Measurements from ENCODE around the gene NR1H3.
A peak's percentile ranks its signal among the peaks of the same experiment; 100 is the strongest.

Gene NR1H3

GRCh38 chr11:47285969-47286770 lies 28.4 kb downstream of the NR1H3 start:
- no peaks in the 10 kb centered on the region for H3K27me3 ChIP-seq (replicated peaks; ENCODE audit: control insufficient read depth, insufficient read depth, low read length)
- H3K9me3 ChIP-seq (ENCODE audit: control insufficient read depth, low read length): no peaks in the 10 kb centered on the region
- DNase-seq (ENCODE audit: low read depth): no peak
- H3K4me1 ChIP-seq (ENCODE audit: control insufficient read depth, insufficient read depth, low read length): no peaks in the 10 kb centered on the region
- H3K9ac ChIP-seq (ENCODE audit: low read length): no peak overlapping the region
- H3K36me3 ChIP-seq (ENCODE audit: control insufficient read depth, insufficient read depth, low read length, severe bottlenecking): peaks cover 95% of the 10 kb centered on the region
- H3K4me3 ChIP-seq (ENCODE audit: low read length): no peak overlapping the region

DNA sequence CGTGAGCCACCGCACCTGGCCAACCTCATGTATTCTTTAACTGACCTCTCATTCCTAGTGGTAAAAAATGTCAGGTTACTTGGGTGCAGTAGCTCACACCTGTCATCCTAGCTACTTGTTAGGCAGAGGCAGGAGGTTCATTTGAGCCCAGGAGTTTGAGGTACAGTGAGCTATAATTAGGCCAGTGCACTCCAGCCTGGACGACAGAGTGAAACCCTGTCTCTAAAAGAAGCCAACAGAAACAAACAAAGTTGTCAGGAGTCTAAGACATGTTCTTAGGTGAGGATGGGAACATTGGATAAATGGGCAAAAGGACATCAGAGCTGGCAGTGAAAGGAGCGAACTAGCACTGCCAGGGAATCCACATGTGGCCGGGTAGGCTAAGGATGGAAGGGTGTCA lies 30.3 kb downstream of the NR1H3 start:
- Histone ChIP-seq H3K36me3 (ENCODE audit: control insufficient read depth, insufficient read depth, low read length, severe bottlenecking) (peaks cover 96% of the 10 kb centered on the region), H3K4me3 (ENCODE audit: low read length) (no peak overlapping the region), H3K9ac (ENCODE audit: low read length) (no peak overlapping the region), H3K27me3 (replicated peaks; ENCODE audit: control insufficient read depth, insufficient read depth, low read length) (no peaks in the 10 kb centered on the region), H3K9me3 (ENCODE audit: control insufficient read depth, low read length) (no peaks in the 10 kb centered on the region), H3K4me1 (ENCODE audit: control insufficient read depth, insufficient read depth, low read length) (no peaks in the 10 kb centered on the region)
- DNase-seq (ENCODE audit: low read depth): no peak

DNA sequence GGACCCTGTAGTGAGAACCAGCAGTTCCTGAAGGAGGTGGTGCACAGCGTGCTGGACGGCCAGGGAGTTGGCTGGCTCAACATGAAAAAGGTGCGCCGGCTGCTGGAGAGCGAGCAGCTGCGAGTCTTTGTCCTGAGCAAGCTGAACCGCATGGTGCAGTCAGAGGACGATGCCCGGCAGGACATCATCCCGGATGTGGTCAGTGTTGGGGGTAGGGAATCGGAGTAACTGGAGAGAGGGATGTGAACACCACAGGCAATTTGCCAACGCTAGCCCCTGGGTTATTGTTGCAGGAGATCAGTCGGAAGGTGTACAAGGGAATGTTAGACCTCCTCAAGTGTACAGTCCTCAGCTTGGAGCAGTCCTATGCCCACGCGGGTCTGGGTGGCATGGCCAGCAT lies 32.1 kb downstream of the NR1H3 start:
- Histone ChIP-seq H3K36me3 (ENCODE audit: control insufficient read depth, insufficient read depth, low read length, severe bottlenecking) (peaks cover 92% of the 10 kb centered on the region), H3K4me1 (ENCODE audit: control insufficient read depth, insufficient read depth, low read length) (no peaks in the 10 kb centered on the region), H3K9ac (ENCODE audit: low read length) (no peak overlapping the region), H3K4me3 (ENCODE audit: low read length) (no peak overlapping the region), H3K9me3 (ENCODE audit: control insufficient read depth, low read length) (no peaks in the 10 kb centered on the region), H3K27me3 (replicated peaks; ENCODE audit: control insufficient read depth, insufficient read depth, low read length) (no peaks in the 10 kb centered on the region)
- no peak for DNase-seq (ENCODE audit: low read depth)

DNA sequence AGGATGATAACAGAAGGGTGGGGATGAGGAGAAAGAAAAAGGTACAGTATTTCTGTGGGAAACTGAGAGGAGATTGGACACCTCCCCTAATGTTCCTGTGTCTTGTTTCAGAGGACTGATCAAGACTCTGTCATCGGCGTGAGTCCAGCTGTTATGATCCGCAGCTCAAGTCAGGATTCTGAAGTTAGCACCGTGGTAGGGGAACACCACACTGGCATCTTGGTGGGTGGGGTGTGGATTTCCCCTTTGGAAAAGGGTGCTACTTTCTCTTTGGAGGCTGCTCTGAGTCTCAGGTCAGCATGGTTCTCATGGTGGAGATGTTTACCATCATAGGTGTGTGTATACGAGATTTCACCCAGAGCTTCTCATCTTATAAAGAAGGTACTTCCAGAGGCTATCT lies 37.6 kb downstream of the NR1H3 start:
- Histone ChIP-seq H3K4me1 (ENCODE audit: control insufficient read depth, insufficient read depth, low read length) (no peaks in the 10 kb centered on the region), H3K27me3 (replicated peaks; ENCODE audit: control insufficient read depth, insufficient read depth, low read length) (no peaks in the 10 kb centered on the region), H3K9me3 (ENCODE audit: control insufficient read depth, low read length) (peaks cover 4% of the 10 kb centered on the region), H3K36me3 (ENCODE audit: control insufficient read depth, insufficient read depth, low read length, severe bottlenecking) (peaks cover 87% of the 10 kb centered on the region), H3K4me3 (ENCODE audit: low read length) (no peak overlapping the region), H3K9ac (ENCODE audit: low read length) (no peak overlapping the region)
- DNase-seq (ENCODE audit: low read depth): no peak

DNA sequence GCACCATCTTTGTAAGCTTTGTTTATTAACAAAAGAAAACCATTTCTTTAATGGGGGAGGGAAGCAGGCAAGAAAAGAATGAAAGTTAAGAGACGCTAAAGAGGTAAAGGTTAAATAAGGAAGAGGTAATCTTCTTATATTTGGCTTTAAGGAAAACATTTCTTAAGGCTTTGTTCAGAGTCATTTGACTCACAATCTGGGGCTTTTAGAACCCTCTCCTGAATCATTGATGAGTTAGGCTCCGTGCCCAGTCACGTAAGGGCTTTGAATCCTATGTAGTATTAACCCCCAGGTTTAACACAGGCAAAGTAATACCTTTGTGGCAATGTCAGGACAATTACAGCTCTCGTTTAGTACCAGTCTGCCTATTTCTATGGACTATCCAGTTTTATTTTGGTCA lies 38.2 kb downstream of the NR1H3 start:
- Histone ChIP-seq H3K9me3 (ENCODE audit: control insufficient read depth, low read length) (peaks cover 4% of the 10 kb centered on the region), H3K4me1 (ENCODE audit: control insufficient read depth, insufficient read depth, low read length) (no peaks in the 10 kb centered on the region), H3K9ac (ENCODE audit: low read length) (no peak overlapping the region), H3K27me3 (replicated peaks; ENCODE audit: control insufficient read depth, insufficient read depth, low read length) (no peaks in the 10 kb centered on the region), H3K36me3 (ENCODE audit: control insufficient read depth, insufficient read depth, low read length, severe bottlenecking) (peaks cover 85% of the 10 kb centered on the region), H3K4me3 (ENCODE audit: low read length) (no peak overlapping the region)
- DNase-seq (ENCODE audit: low read depth): no peak

GRCh38 chr11:47299078-47299477 lies 41.3 kb downstream of the NR1H3 start:
- DNase-seq (ENCODE audit: low read depth): no peak
- H3K36me3 ChIP-seq (ENCODE audit: control insufficient read depth, insufficient read depth, low read length, severe bottlenecking): peaks cover 84% of the 10 kb centered on the region
- no peak overlapping the region for H3K4me3 ChIP-seq (ENCODE audit: low read length)
- no peaks in the 10 kb centered on the region for H3K27me3 ChIP-seq (replicated peaks; ENCODE audit: control insufficient read depth, insufficient read depth, low read length)
- H3K4me1 ChIP-seq (ENCODE audit: control insufficient read depth, insufficient read depth, low read length): no peaks in the 10 kb centered on the region
- H3K9me3 ChIP-seq (ENCODE audit: control insufficient read depth, low read length): peaks cover 13% of the 10 kb centered on the region
- H3K9ac ChIP-seq (ENCODE audit: low read length): no peak overlapping the region

DNA sequence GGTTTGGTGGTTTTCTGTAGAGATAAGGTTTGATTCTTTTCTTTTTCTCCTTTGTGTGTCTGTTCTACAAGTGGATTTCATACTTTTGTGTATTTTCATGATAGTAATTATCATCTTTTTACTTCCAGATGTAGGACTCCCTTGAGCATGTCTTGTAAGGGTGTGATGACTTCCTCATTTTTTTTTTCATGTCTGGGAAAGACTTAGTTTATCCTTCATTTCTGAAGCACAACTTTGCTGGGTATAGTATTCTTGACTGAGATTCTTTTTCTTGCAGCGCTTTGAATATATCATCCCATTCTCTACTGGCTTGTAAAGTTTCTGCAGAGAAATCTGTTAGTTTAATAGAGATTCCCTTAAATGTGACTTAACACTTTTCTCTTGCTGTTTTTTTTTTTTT lies 45.1 kb downstream of the NR1H3 start:
- H3K4me3 ChIP-seq (ENCODE audit: low read length): no peak overlapping the region
- peaks cover 13% of the 10 kb centered on the region for H3K9me3 ChIP-seq (ENCODE audit: control insufficient read depth, low read length)
- H3K36me3 ChIP-seq (ENCODE audit: control insufficient read depth, insufficient read depth, low read length, severe bottlenecking): peaks cover 91% of the 10 kb centered on the region
- no peaks in the 10 kb centered on the region for H3K27me3 ChIP-seq (replicated peaks; ENCODE audit: control insufficient read depth, insufficient read depth, low read length)
- peaks cover 18% of the 10 kb centered on the region for H3K4me1 ChIP-seq (ENCODE audit: control insufficient read depth, insufficient read depth, low read length)
- DNase-seq (ENCODE audit: low read depth): no peak
- no peak overlapping the region for H3K9ac ChIP-seq (ENCODE audit: low read length)

DNA sequence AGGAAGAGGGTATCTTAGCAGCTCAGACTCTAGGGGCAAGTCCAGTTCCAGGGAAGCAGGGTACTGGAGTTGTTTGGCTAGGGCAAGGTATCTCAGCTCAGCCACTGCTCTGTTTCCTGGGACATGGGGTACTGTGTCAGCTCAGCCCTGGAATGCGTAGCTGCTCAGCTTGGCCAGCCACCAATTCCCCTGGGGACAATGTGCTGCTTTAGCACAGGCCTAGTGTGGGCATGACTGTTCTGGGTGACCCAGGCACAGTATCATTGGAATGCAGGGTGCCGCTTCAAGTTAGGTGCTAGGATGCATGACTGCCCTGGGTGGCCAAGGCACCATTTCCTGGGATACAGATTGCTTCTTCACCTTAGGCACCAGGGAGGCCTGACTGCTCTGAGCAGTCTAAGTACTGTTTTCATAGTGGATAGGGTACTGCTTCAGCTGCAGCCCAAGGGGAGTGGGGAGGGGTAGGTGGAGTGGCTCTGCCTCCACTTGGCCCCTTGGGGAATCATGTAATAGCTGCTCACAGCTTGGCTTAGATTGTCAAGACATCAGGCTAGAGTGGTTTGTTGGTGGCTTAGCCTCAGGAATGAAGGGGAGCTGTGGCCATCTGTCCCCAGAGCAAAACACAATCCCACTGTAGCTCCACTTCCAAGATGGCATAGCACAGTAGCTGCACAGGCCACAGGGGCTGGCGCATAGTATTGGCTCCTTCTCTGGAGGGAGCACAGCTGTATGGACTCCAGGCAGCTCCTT lies 48.1 kb downstream of the NR1H3 start:
- Histone ChIP-seq H3K9ac (ENCODE audit: low read length) (no peak overlapping the region), H3K4me3 (ENCODE audit: low read length) (no peak overlapping the region), H3K9me3 (ENCODE audit: control insufficient read depth, low read length) (peaks cover 8% of the 10 kb centered on the region), H3K27me3 (replicated peaks; ENCODE audit: control insufficient read depth, insufficient read depth, low read length) (no peaks in the 10 kb centered on the region), H3K36me3 (ENCODE audit: control insufficient read depth, insufficient read depth, low read length, severe bottlenecking) (peaks cover 94% of the 10 kb centered on the region), H3K4me1 (ENCODE audit: control insufficient read depth, insufficient read depth, low read length) (peaks cover 18% of the 10 kb centered on the region)
- peak; percentile 18 for DNase-seq (ENCODE audit: low read depth)

DNA sequence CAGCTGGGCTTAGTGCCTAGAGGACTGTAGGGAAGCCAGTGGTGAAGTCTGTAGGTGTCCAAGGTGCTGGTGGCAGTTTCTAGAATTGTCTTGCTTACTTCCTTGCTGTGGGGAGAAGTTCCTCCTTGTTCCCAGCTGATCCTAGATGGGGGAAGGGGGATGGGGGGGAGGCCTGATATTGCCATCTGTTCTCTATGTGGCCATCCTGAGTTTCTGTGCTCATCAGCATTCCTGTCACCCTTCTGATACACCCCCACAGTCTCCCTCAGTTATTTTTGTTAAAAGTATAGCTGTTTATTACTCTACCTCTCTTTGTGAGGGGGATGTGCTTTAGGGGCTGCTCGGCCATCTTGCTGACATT lies 48.7 kb downstream of the NR1H3 start:
- H3K9ac ChIP-seq (ENCODE audit: low read length): no peak overlapping the region
- H3K27me3 ChIP-seq (replicated peaks; ENCODE audit: control insufficient read depth, insufficient read depth, low read length): no peaks in the 10 kb centered on the region
- no peak overlapping the region for H3K4me3 ChIP-seq (ENCODE audit: low read length)
- no peak for DNase-seq (ENCODE audit: low read depth)
- H3K4me1 ChIP-seq (ENCODE audit: control insufficient read depth, insufficient read depth, low read length): peaks cover 18% of the 10 kb centered on the region
- H3K36me3 ChIP-seq (ENCODE audit: control insufficient read depth, insufficient read depth, low read length, severe bottlenecking): peaks cover 96% of the 10 kb centered on the region
- peaks cover 8% of the 10 kb centered on the region for H3K9me3 ChIP-seq (ENCODE audit: control insufficient read depth, low read length)

GRCh38 chr11:47308050-47308823 lies 50.4 kb downstream of the NR1H3 start:
- H3K9ac ChIP-seq (ENCODE audit: low read length): no peak overlapping the region
- no peak for DNase-seq (ENCODE audit: low read depth)
- H3K36me3 ChIP-seq (ENCODE audit: control insufficient read depth, insufficient read depth, low read length, severe bottlenecking): peaks cover 96% of the 10 kb centered on the region
- H3K27me3 ChIP-seq (replicated peaks; ENCODE audit: control insufficient read depth, insufficient read depth, low read length): no peaks in the 10 kb centered on the region
- no peak overlapping the region for H3K4me3 ChIP-seq (ENCODE audit: low read length)
- peaks cover 18% of the 10 kb centered on the region for H3K4me1 ChIP-seq (ENCODE audit: control insufficient read depth, insufficient read depth, low read length)
- H3K9me3 ChIP-seq (ENCODE audit: control insufficient read depth, low read length): no peaks in the 10 kb centered on the region

GRCh38 chr11:47314992-47315391 lies 57.2 kb downstream of the NR1H3 start:
- no peak for DNase-seq (ENCODE audit: low read depth)
- no peak overlapping the region for H3K9ac ChIP-seq (ENCODE audit: low read length)
- no peaks in the 10 kb centered on the region for H3K9me3 ChIP-seq (ENCODE audit: control insufficient read depth, low read length)
- no peaks in the 10 kb centered on the region for H3K27me3 ChIP-seq (replicated peaks; ENCODE audit: control insufficient read depth, insufficient read depth, low read length)
- H3K4me1 ChIP-seq (ENCODE audit: control insufficient read depth, insufficient read depth, low read length): peaks cover 3% of the 10 kb centered on the region
- H3K4me3 ChIP-seq (ENCODE audit: low read length): no peak overlapping the region
- H3K36me3 ChIP-seq (ENCODE audit: control insufficient read depth, insufficient read depth, low read length, severe bottlenecking): peaks cover 78% of the 10 kb centered on the region
